Activated B cell treated with CpG ODN at 0.5 μM for 24 hours (primary cell): ENCODE measurements around the gene LZTS2. TPM values are rescaled to one million over a fixed set of nuclear protein-coding genes. Genes with fewer than 3 reads are reported as not detected.

Source experiments
- ATAC-seq: fragments of 200-7000 bp; cut with Tn5 transposase; one replicate; pipeline ENCODE4 v1.10.0; 2021; ENCODE audit warnings: low read depth, mild to moderate bottlenecking, moderate library complexity
- CTCF ChIA-PET: fragments of 350-600 bp; sonication (Branson Sonifier 250); formaldehyde crosslinking; loops from one replicate; lab custom pipeline; 2021; ENCODE audit warnings: antibody characterized with exemption; lab: Charles Lee
- POLR2A ChIA-PET: fragments of 350-600 bp; sonication (Branson Sonifier 250); formaldehyde crosslinking; loops from one replicate; lab custom pipeline; 2021; ENCODE audit warnings: antibody characterized with exemption; lab: Charles Lee
- DNase-seq: peaks from one replicate; pipeline ENCODE4 v3.0.0; 2022
- H3K27ac Mint-ChIP-seq: one replicate; pipeline ENCODE4 v1.8.0; 2020; ENCODE audit warnings: mixed read lengths
- H3K27me3 Mint-ChIP-seq: one replicate; pipeline ENCODE4 v1.8.0; 2021; ENCODE audit warnings: mixed read lengths
- H3K36me3 Mint-ChIP-seq: one replicate; pipeline ENCODE4 v1.8.0; 2021; ENCODE audit warnings: low read depth, mixed read lengths
- H3K4me1 Mint-ChIP-seq: one replicate; pipeline ENCODE4 v1.8.0; 2021; ENCODE audit warnings: mixed read lengths
- H3K4me3 Mint-ChIP-seq: one replicate; pipeline ENCODE4 v1.8.0; 2020; ENCODE audit warnings: mild to moderate bottlenecking, mixed read lengths
- H3K9me3 Mint-ChIP-seq: one replicate; pipeline ENCODE4 v1.8.0; 2020; ENCODE audit warnings: mixed read lengths
- intact Hi-C: fragments of 100-400 bp; cut with micrococcal nuclease; formaldehyde crosslinking; loops from one replicate; pipeline ENCODE4 v1.15.1; 2024
- total RNA-seq: library from RNA; stranded (reverse); gene quantifications from 2 replicates; pipeline ENCODE4 v1.2.3, GENCODE V29; 2022
- TF ChIP-seq, protein P1 (sequence below): fragments of 200-600 bp; IDR thresholded peaks from one replicate; pipeline ENCODE4 v1.8.0; 2022; ENCODE audit warnings: antibody characterized with exemption, mild to moderate bottlenecking

LZTS2 gene
- total RNA-seq, 1 donor from 2014 or later = 14.9 TPM

DNA sequence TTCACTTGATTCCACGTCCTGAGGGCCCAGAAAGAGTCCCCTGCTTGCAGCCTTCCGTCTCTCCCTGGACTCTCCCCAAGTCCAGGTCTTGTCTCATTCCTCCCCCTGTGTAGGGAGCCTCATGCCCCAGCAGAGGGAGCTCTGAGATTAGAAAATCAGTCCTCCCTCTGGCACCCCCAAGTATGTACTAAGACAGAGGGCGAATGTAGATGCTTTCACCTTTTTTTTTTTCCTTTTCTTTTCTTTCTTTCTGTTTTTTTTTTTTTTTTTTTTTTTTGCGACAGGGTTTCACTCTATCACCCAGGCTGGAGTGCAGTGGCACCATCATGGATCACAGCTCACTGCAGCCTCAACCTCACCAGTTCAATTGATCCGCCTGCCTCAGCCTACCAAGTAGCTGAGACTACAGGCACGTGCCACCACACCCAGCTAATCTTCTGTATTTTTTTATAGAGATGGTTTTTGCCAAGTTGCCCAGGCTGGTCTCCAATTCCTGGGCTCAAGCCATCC is 41.7 kb downstream of the LZTS2 start:
- POLR2A ChIA-PET = interaction anchor here (0.6 to 2.9 kb wide), 9 partner anchors 9 to 1014 kb away, joined by 3 to 24 read pairs (median 7); partner anchors contain the start of genes ARMH3, KAZALD1, PDZD7 and SFXN3
- ATAC-seq (peak; percentile 82), DNase-seq (peak; percentile 48)
- peaks cover 3% of the 10 kb centered on the region for H3K27me3 Mint-ChIP-seq
- no peaks in the 10 kb centered on the region for H3K9me3 Mint-ChIP-seq
- intact Hi-C loops = loop anchor here (1.0 to 5.0 kb wide), 5 partner anchors 27 to 251 kb away; no protein-coding TSS in a partner anchor
- TF ChIP-seq, protein P1, sequence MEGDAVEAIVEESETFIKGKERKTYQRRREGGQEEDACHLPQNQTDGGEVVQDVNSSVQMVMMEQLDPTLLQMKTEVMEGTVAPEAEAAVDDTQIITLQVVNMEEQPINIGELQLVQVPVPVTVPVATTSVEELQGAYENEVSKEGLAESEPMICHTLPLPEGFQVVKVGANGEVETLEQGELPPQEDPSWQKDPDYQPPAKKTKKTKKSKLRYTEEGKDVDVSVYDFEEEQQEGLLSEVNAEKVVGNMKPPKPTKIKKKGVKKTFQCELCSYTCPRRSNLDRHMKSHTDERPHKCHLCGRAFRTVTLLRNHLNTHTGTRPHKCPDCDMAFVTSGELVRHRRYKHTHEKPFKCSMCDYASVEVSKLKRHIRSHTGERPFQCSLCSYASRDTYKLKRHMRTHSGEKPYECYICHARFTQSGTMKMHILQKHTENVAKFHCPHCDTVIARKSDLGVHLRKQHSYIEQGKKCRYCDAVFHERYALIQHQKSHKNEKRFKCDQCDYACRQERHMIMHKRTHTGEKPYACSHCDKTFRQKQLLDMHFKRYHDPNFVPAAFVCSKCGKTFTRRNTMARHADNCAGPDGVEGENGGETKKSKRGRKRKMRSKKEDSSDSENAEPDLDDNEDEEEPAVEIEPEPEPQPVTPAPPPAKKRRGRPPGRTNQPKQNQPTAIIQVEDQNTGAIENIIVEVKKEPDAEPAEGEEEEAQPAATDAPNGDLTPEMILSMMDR = peak; percentile 47
- peaks cover 30% of the 10 kb centered on the region for H3K36me3 Mint-ChIP-seq
- H3K4me3 Mint-ChIP-seq = no peak overlapping the region
- H3K4me1 Mint-ChIP-seq = peaks cover 13% of the 10 kb centered on the region
- H3K27ac Mint-ChIP-seq = no peak overlapping the region
- CTCF ChIA-PET = interaction anchor here (0.9 to 5.9 kb wide), 9 partner anchors 10 to 402 kb away, joined by 3 to 58 read pairs (median 24); partner anchors contain the start of genes KAZALD1, PDZD7 and SFXN3

GRCh38 chr10:101042118-101042517 is 42.5 kb downstream of the LZTS2 start:
- intact Hi-C loops = loop anchor here (1.0 to 5.0 kb wide), 4 partner anchors 8 to 250 kb away; partner anchors contain the start of genes PDZD7 and SFXN3
- Mint-ChIP-seq H3K9me3 (no peaks in the 10 kb centered on the region), H3K4me1 (peaks cover 13% of the 10 kb centered on the region), H3K36me3 (peaks cover 22% of the 10 kb centered on the region), H3K27me3 (peaks cover 11% of the 10 kb centered on the region), H3K27ac (peak overlapping the region; percentile 93), H3K4me3 (peak overlapping the region; percentile 99)
- CTCF ChIA-PET = interaction anchor here (1.2 to 5.9 kb wide), 8 partner anchors 10 to 99 kb away, joined by 3 to 58 read pairs (median 30); partner anchors contain the start of genes KAZALD1, PDZD7 and SFXN3
- ATAC-seq = no peak
- POLR2A ChIA-PET = interaction anchor here (1.2 to 2.9 kb wide), 6 partner anchors 9 to 100 kb away, joined by 5 to 24 read pairs (median 11); partner anchors contain the start of genes KAZALD1, PDZD7 and SFXN3
- no peak for DNase-seq
- TF ChIP-seq, protein P1 = no peak

- CTCF ChIA-PET = interaction anchor here (1.0 to 5.9 kb wide), 9 partner anchors 9 to 98 kb away, joined by 3 to 58 read pairs (median 24); partner anchors contain the start of genes KAZALD1, PDZD7 and SFXN3
- POLR2A ChIA-PET = interaction anchor here (0.6 to 2.9 kb wide), 9 partner anchors 8 to 778 kb away, joined by 3 to 24 read pairs (median 8); partner anchors contain the start of genes KAZALD1, PDZD7 and SFXN3
- peak overlapping the region; percentile 99 for H3K4me3 Mint-ChIP-seq
Observed at GRCh38 chr10:101042667-101043362, 43.2 kb downstream of the LZTS2 start.

GRCh38 chr10:101043363-101043707 is 43.7 kb downstream of the LZTS2 start:
- intact Hi-C loops = loop anchor here (5.0 kb wide), 1 partner anchor 249 kb away; no protein-coding TSS in a partner anchor
- peak overlapping the region; percentile 32 for H3K27ac Mint-ChIP-seq
- ChIA-PET POLR2A (interaction anchor here (0.6 to 2.9 kb wide), 9 partner anchors 8 to 777 kb away, joined by 3 to 24 read pairs (median 8); partner anchors contain the start of genes KAZALD1, PDZD7 and SFXN3), CTCF (interaction anchor here (1.0 to 5.9 kb wide), 7 partner anchors 8 to 98 kb away, joined by 3 to 58 read pairs (median 37); partner anchors contain the start of genes KAZALD1, PDZD7 and SFXN3)
- H3K36me3 Mint-ChIP-seq = peaks cover 10% of the 10 kb centered on the region
- H3K27me3 Mint-ChIP-seq = peaks cover 15% of the 10 kb centered on the region
- ATAC-seq (no peak), DNase-seq (no peak)
- no peaks in the 10 kb centered on the region for H3K9me3 Mint-ChIP-seq
- TF ChIP-seq, protein P1 = no peak
- H3K4me1 Mint-ChIP-seq = peaks cover 14% of the 10 kb centered on the region
- H3K4me3 Mint-ChIP-seq = peak overlapping the region; percentile 99

More at GRCh38 chr10:101042667-101043362, 43.2 kb downstream of the LZTS2 start:
- DNase-seq = peak; percentile 78
- TF ChIP-seq, protein P1 = no peak
- Mint-ChIP-seq H3K27me3 (peaks cover 14% of the 10 kb centered on the region), H3K4me1 (peaks cover 13% of the 10 kb centered on the region), H3K36me3 (peaks cover 15% of the 10 kb centered on the region), H3K9me3 (no peaks in the 10 kb centered on the region), H3K27ac (peak overlapping the region; percentile 93)
- intact Hi-C loops = loop anchor here (1.0 to 5.0 kb wide), 4 partner anchors 7 to 249 kb away; partner anchors contain the start of genes PDZD7 and SFXN3
- peak; percentile 91 for ATAC-seq
